MM.1S (cell line): ENCODE results near the gene BHMT2.

Experiments
- DNase-seq: peaks from one replicate; pipeline ENCODE4 v3.0.0-alpha.2; 2015
- H2AFZ ChIP-seq: fragments of 300-600 bp; sonication (generic); 2 replicates; pipeline ENCODE4 v1.6.0; 2016; ENCODE audit warnings: antibody characterized with exemption, low read length
- H3F3A ChIP-seq: fragments of 300-600 bp; sonication (generic); 2 replicates; pipeline ENCODE4 v1.6.1; 2016; ENCODE audit warnings: mild to moderate bottlenecking, antibody characterized with exemption, low read length, moderate library complexity, mixed read lengths; ENCODE audit not compliant: insufficient read depth
- H3K27ac ChIP-seq: fragments of 300-600 bp; sonication (generic); 2 replicates; pipeline ENCODE4 v1.5.1; 2016; ENCODE audit warnings: mild to moderate bottlenecking, low read length
- H3K27me3 ChIP-seq: fragments of 300-600 bp; sonication (generic); replicated peaks from 2 replicates; pipeline ENCODE4 v1.6.0; 2016; ENCODE audit warnings: low read length; ENCODE audit not compliant: insufficient read depth
- H3K36me3 ChIP-seq: fragments of 300-600 bp; sonication (generic); replicated peaks from 2 replicates; pipeline ENCODE4 v1.6.1; 2016; ENCODE audit warnings: mild to moderate bottlenecking, low read length, mixed read lengths; ENCODE audit not compliant: insufficient read depth
- H3K4me1 ChIP-seq: fragments of 300-600 bp; sonication (generic); 2 replicates; pipeline ENCODE4 v1.6.1; 2016; ENCODE audit warnings: low read length, mixed read lengths
- H3K4me2 ChIP-seq: fragments of 300-600 bp; sonication (generic); 2 replicates; pipeline ENCODE4 v1.6.0; 2016; ENCODE audit warnings: low read depth, low read length
- H3K4me3 ChIP-seq: fragments of 300-600 bp; sonication (generic); 2 replicates; pipeline ENCODE4 v1.5.1; 2016; ENCODE audit warnings: low read length, mixed read lengths
- H3K79me2 ChIP-seq: fragments of 300-600 bp; sonication (generic); 2 replicates; pipeline ENCODE4 v1.6.1; 2016; ENCODE audit warnings: mixed run types, low read length, mixed read lengths
- H3K9ac ChIP-seq: fragments of 300-600 bp; sonication (generic); 2 replicates; pipeline ENCODE4 v1.6.1; 2016; ENCODE audit warnings: low read length, mixed read lengths
- H3K9me2 ChIP-seq: fragments of 300-600 bp; sonication (generic); replicated peaks from 2 replicates; pipeline ENCODE4 v1.6.1; 2016; ENCODE audit warnings: mild to moderate bottlenecking, low read length, mixed read lengths; ENCODE audit not compliant: insufficient read depth
- H3K9me3 ChIP-seq: fragments of 300-600 bp; sonication (generic); replicated peaks from 2 replicates; pipeline ENCODE4 v1.6.1; 2016; ENCODE audit warnings: mild to moderate bottlenecking, low read length, mixed read lengths; ENCODE audit not compliant: insufficient read depth
- H4K20me1 ChIP-seq: fragments of 300-600 bp; sonication (generic); 2 replicates; pipeline ENCODE4 v1.6.1; 2016; ENCODE audit warnings: mild to moderate bottlenecking, low read length, moderate library complexity, mixed read lengths; ENCODE audit not compliant: insufficient read depth
- EZH2 ChIP-seq: fragments of 300-600 bp; sonication (generic); optimal IDR thresholded peaks from 2 replicates; pipeline ENCODE3; 2017; ENCODE audit warnings: low read depth, mild to moderate bottlenecking, antibody characterized with exemption, low read length, mixed read lengths
- EZH2phosphoT487 ChIP-seq: fragments of 300-600 bp; sonication (generic); IDR thresholded peaks from 2 replicates; pipeline ENCODE4 v1.6.1; 2018; ENCODE audit warnings: antibody characterized with exemption, low read length
- TF ChIP-seq, protein P1 (sequence below): fragments of 300-600 bp; sonication (generic); IDR thresholded peaks from 2 replicates; pipeline ENCODE4 v1.5.1; 2016; ENCODE audit warnings: antibody characterized with exemption, low read length, mixed read lengths

Gene BHMT2

GRCh38 chr5:79030663-79031484 is 38.7 kb upstream of the BHMT2 start:
- no peaks in the 10 kb centered on the region for H3K4me1 ChIP-seq
- H3K4me3 ChIP-seq: no peak overlapping the region
- no peaks in the 10 kb centered on the region for H3K9me2 ChIP-seq
- H3K9me3 ChIP-seq: no peaks in the 10 kb centered on the region
- H4K20me1 ChIP-seq: no peaks in the 10 kb centered on the region
- no peak overlapping the region for H3K27ac ChIP-seq
- H3K4me2 ChIP-seq: no peak overlapping the region
- TF ChIP-seq EZH2phosphoT487 (no peak), EZH2 (no peak)
- TF ChIP-seq, protein P1, sequence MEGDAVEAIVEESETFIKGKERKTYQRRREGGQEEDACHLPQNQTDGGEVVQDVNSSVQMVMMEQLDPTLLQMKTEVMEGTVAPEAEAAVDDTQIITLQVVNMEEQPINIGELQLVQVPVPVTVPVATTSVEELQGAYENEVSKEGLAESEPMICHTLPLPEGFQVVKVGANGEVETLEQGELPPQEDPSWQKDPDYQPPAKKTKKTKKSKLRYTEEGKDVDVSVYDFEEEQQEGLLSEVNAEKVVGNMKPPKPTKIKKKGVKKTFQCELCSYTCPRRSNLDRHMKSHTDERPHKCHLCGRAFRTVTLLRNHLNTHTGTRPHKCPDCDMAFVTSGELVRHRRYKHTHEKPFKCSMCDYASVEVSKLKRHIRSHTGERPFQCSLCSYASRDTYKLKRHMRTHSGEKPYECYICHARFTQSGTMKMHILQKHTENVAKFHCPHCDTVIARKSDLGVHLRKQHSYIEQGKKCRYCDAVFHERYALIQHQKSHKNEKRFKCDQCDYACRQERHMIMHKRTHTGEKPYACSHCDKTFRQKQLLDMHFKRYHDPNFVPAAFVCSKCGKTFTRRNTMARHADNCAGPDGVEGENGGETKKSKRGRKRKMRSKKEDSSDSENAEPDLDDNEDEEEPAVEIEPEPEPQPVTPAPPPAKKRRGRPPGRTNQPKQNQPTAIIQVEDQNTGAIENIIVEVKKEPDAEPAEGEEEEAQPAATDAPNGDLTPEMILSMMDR: no peak
- H3F3A ChIP-seq: no peaks in the 10 kb centered on the region
- no peak overlapping the region for H3K9ac ChIP-seq
- H3K36me3 ChIP-seq: no peaks in the 10 kb centered on the region
- H3K79me2 ChIP-seq: no peaks in the 10 kb centered on the region
- no peaks in the 10 kb centered on the region for H3K27me3 ChIP-seq
- H2AFZ ChIP-seq: no peak overlapping the region
- DNase-seq: no peak

- no peak overlapping the region for H3K4me2 ChIP-seq
- DNase-seq: no peak
- H3K27ac ChIP-seq: no peak overlapping the region
- H3K4me1 ChIP-seq: no peaks in the 10 kb centered on the region
- no peaks in the 10 kb centered on the region for H3K9me2 ChIP-seq
- H3K9ac ChIP-seq: no peak overlapping the region
- H3K27me3 ChIP-seq: no peaks in the 10 kb centered on the region
- no peak for TF ChIP-seq EZH2phosphoT487
- TF ChIP-seq EZH2: no peak
- TF ChIP-seq, protein P1: no peak
- H3K36me3 ChIP-seq: no peaks in the 10 kb centered on the region
- H2AFZ ChIP-seq: no peak overlapping the region
- no peaks in the 10 kb centered on the region for H4K20me1 ChIP-seq
- no peaks in the 10 kb centered on the region for H3F3A ChIP-seq
- no peaks in the 10 kb centered on the region for H3K9me3 ChIP-seq
- no peaks in the 10 kb centered on the region for H3K79me2 ChIP-seq
- H3K4me3 ChIP-seq: no peak overlapping the region
Measured at GRCh38 chr5:79031485-79031867, 38.1 kb upstream of the BHMT2 start.

- no peaks in the 10 kb centered on the region for H3K9me3 ChIP-seq
- no peaks in the 10 kb centered on the region for H3K79me2 ChIP-seq
- no peaks in the 10 kb centered on the region for H3K9me2 ChIP-seq
- no peaks in the 10 kb centered on the region for H3K36me3 ChIP-seq
- no peaks in the 10 kb centered on the region for H4K20me1 ChIP-seq
- TF ChIP-seq, protein P1: no peak
- TF ChIP-seq EZH2phosphoT487: no peak
- TF ChIP-seq EZH2: no peak
- no peak overlapping the region for H3K9ac ChIP-seq
- H3K27ac ChIP-seq: no peak overlapping the region
- H3K4me2 ChIP-seq: no peak overlapping the region
- H2AFZ ChIP-seq: no peak overlapping the region
- H3F3A ChIP-seq: no peaks in the 10 kb centered on the region
- no peak overlapping the region for H3K4me3 ChIP-seq
- no peaks in the 10 kb centered on the region for H3K27me3 ChIP-seq
- no peak for DNase-seq
- H3K4me1 ChIP-seq: no peaks in the 10 kb centered on the region
Measured at GRCh38 chr5:79032031-79032695, 37.4 kb upstream of the BHMT2 start.
